Stomach (tissue), 4 donors: ENCODE measurements around the gene EHMT1.

Experiments
- CTCF ChIP-seq, 7 experiments: fragments of 450-650 bp in 4 of 7; fragments of 200-600 bp in 3 of 7; sonication (generic) in 3 of 7; IDR thresholded peaks; one replicate each; pipeline ENCODE4 v1.5.1; 2016 to 2019; ENCODE audit warnings: antibody characterized with exemption in 7 of 7, control low read depth in 2 of 7, mild to moderate bottlenecking in 1 of 7
- EP300 ChIP-seq: sonication (generic); formaldehyde crosslinking; IDR thresholded peaks from one replicate; pipeline ENCODE4 v1.6.1; 2017; ENCODE audit warnings: antibody characterized with exemption
- POLR2A ChIP-seq, 4 donors: fragments of 450-650 bp; IDR thresholded peaks; one replicate each; pipeline ENCODE4 v1.6.1; 2016; ENCODE audit warnings: antibody characterized with exemption in 4 of 4, control low read depth in 2 of 4, mild to moderate bottlenecking in 1 of 4, moderate library complexity in 1 of 4
- POLR2AphosphoS5 ChIP-seq, 3 donors: sonication (generic); formaldehyde crosslinking; IDR thresholded peaks; one replicate each; pipeline ENCODE4 v1.6.1; 2016; ENCODE audit warnings: antibody characterized with exemption in 3 of 3

GRCh38 chr9:137632230-137633161 is 13.7 kb downstream of the EHMT1 start:
- TF ChIP-seq POLR2AphosphoS5 (IDR thresholded peaks at IDR 0.05) (no peak), POLR2A (IDR thresholded peaks at IDR 0.05) (no peak), CTCF (IDR thresholded peaks at IDR 0.05) (no peak), EP300 (no peak)
